Hepatocyte (in vitro differentiated cells): ENCODE data around the gene NUSAP1. TPM values are rescaled to one million over a fixed set of nuclear protein-coding genes. Genes with fewer than 3 reads are reported as not detected.

Experiments
- DNase-seq: peaks from one replicate; pipeline ENCODE4 v3.0.0-alpha.2; 2016; ENCODE audit warnings: low spot score
- H2AFZ ChIP-seq: fragments of 200-600 bp; sonication (generic); 2 replicates; pipeline ENCODE4 v1.6.0; 2016; ENCODE audit warnings: antibody characterized with exemption, mild to moderate bottlenecking
- H3K27ac ChIP-seq: fragments of 200-600 bp; sonication (generic); 2 replicates; pipeline ENCODE4 v1.5.1; 2016; ENCODE audit warnings: mild to moderate bottlenecking
- H3K27me3 ChIP-seq: fragments of 200-600 bp; sonication (generic); 2 replicates; pipeline ENCODE4 v1.6.1; 2016
- H3K36me3 ChIP-seq: fragments of 200-600 bp; sonication (generic); replicated peaks from 2 replicates; pipeline ENCODE4 v1.5.1; 2016; ENCODE audit warnings: low read depth; ENCODE audit not compliant: insufficient read depth
- H3K4me1 ChIP-seq: fragments of 200-600 bp; sonication (generic); 2 replicates; pipeline ENCODE4 v1.5.1; 2016; ENCODE audit warnings: mild to moderate bottlenecking, moderate library complexity; ENCODE audit not compliant: insufficient read depth
- H3K4me2 ChIP-seq: fragments of 200-600 bp; sonication (generic); 2 replicates; pipeline ENCODE4 v1.6.0; 2016
- H3K4me3 ChIP-seq: fragments of 200-600 bp; sonication (generic); 2 replicates; pipeline ENCODE4 v1.5.1; 2016; ENCODE audit warnings: mild to moderate bottlenecking
- H3K79me2 ChIP-seq: fragments of 200-600 bp; sonication (generic); 2 replicates; pipeline ENCODE4 v1.6.0; 2017; ENCODE audit warnings: mild to moderate bottlenecking
- H3K9me2 ChIP-seq: fragments of 200-600 bp; sonication (generic); replicated peaks from 2 replicates; pipeline ENCODE4 v1.6.0; 2017; ENCODE audit warnings: mild to moderate bottlenecking; ENCODE audit not compliant: insufficient read depth
- H3K9me3 ChIP-seq: fragments of 200-600 bp; sonication (generic); 2 replicates; pipeline ENCODE4 v1.5.1; 2016; ENCODE audit warnings: low read depth, mild to moderate bottlenecking
- H4K20me1 ChIP-seq: fragments of 200-600 bp; sonication (generic); 2 replicates; pipeline ENCODE4 v1.6.0; 2016; ENCODE audit warnings: mild to moderate bottlenecking; ENCODE audit not compliant: insufficient read depth, poor library complexity, severe bottlenecking
- CTCF ChIP-seq: fragments of 200-600 bp; sonication (generic); IDR thresholded peaks from 2 replicates; pipeline ENCODE4 v1.5.1; 2016; ENCODE audit warnings: antibody characterized with exemption, mild to moderate bottlenecking; ENCODE audit not compliant: poor library complexity
- EZH2 ChIP-seq: fragments of 200-600 bp; sonication (generic); IDR thresholded peaks from 2 replicates; pipeline ENCODE4 v1.6.1; 2016; ENCODE audit warnings: antibody characterized with exemption, mild to moderate bottlenecking, borderline replicate concordance
- EZH2phosphoT487 ChIP-seq: fragments of 200-600 bp; sonication (generic); IDR thresholded peaks from one replicate; pipeline ENCODE4 v1.6.1; 2018; ENCODE audit warnings: antibody characterized with exemption, mild to moderate bottlenecking, low read depth, moderate library complexity; ENCODE audit not compliant: unreplicated experiment, severe bottlenecking
- WGBS: methylation state at CpG from one replicate; pipeline ENCODE4 v1.1.6; 2016; ENCODE audit warnings: low lambda C conversion rate; ENCODE audit errors: missing lambda C conversion rate; 5-methylcytosine and 5-hydroxymethylcytosine counted together
- polyA plus RNA-seq: library from polyadenylated mRNA; unstranded; fragments of >200 nt; fragmentation: Nextera tagmentation; extraction: Ambion mirVana; gene quantifications from 2 replicates; pipeline ENCODE4 v1.2.1, GENCODE V29; 2016
- total RNA-seq: library from RNA; depleted of rRNA; stranded (reverse); fragments of >200 nt; gene quantifications from 2 replicates; pipeline ENCODE4 v1.2.3, GENCODE V29; 2014

The NUSAP1 gene
- total and polyA plus RNA-seq, 2 experiments from 2014 or later = 26.6 to 29.2 TPM

DNA sequence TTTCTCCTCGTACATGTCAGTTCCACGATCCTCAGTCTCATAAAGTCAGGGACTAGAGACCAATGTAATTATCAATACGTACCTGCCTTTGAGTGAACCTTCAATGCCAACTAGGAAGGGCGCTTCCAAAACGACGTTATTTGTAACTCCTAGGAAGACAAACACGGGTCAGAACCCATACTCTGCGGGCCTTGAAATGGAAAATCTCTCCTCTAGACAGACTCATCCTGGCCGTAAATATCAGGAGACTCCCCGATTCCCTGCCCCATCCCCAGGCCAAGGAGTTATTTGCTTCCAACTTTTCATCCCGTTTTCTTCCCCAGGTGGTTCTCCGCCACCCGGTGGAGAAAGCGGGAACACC is 868 bp upstream of the NUSAP1 start:
- no peaks in the 10 kb centered on the region for H3K36me3 ChIP-seq
- peak overlapping the region; percentile 39 for H3K27ac ChIP-seq
- peak overlapping the region; percentile 51 for H3K4me3 ChIP-seq
- H3K4me2 ChIP-seq = peak overlapping the region; percentile 72
- peak overlapping the region; percentile 62 for H2AFZ ChIP-seq
- H3K9me3 ChIP-seq = no peaks in the 10 kb centered on the region
- peak; percentile 84 for DNase-seq
- H3K4me1 ChIP-seq = no peaks in the 10 kb centered on the region
- no peaks in the 10 kb centered on the region for H3K27me3 ChIP-seq
- WGBS = 2% methylated on average over 14 of the region's 14 CpGs
- TF ChIP-seq EZH2phosphoT487 = no peak
- no peak for TF ChIP-seq EZH2
- no peak for TF ChIP-seq CTCF
- H3K9me2 ChIP-seq = no peaks in the 10 kb centered on the region
- no peaks in the 10 kb centered on the region for H4K20me1 ChIP-seq
- H3K79me2 ChIP-seq = peaks cover 29% of the 10 kb centered on the region

DNA sequence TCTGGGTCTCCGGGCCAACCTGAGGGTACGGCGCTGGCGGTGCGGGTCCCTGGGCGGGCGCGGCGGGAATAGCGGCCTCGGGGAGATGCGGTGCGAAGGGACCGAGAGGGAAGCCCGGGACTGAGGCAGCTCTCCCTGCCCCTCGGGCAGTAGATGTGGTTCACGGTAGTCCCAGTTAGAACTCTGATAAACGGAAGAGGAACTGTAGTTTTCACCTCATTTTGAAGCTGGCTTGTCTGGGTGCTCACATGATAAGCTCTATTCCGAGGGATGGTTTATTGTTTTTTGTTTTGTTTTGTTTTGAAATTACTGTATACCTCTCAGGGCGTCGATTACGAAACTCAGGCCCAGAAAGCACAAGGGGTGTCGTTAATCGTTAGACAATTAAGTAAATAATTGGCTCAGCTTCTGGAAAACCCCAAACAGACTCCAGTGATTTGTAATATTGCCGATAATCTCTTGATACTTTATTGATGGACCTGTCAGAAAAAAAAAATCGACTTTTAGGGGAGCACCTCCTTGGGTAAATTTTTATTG is 413 bp downstream of the NUSAP1 start:
- peak; percentile 24 for DNase-seq

DNA sequence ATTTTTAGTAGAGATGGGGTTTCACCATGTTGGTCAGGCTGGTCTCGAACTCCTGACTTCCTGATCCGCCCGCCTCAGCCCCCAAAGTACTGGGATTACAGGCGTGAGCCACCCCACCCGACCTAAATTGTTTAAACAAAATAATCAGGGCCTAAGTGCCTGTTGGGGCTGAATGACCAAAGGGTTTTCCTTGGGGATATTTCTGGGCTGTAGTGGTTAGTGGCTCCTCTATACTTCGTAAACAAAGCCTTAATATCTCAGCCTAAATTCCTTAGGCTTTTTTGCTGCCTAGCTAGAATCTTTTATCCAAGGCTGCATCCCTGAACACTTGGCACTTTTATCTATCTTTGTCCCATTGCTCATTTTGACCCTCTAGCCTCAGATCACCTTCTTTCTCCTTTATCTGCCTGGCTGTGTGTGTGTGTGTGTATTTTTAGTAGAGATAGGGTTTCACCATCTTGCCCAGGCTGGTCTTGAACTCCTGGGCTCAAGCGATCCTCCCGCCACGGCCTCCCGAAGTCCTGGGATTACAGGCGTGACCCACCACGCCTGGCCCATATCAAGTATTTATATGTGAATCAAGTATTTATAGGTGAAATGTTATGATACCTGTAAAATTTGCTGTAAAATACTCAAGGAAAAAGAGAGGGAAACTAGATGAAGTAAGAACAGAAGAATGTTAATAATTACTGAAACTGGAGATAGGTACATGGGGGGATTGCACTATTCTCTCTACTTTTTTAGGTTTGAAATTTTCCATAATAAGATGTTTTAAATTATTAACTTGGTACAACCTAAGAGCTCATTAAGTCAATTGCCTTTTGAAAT is 1.8 kb downstream of the NUSAP1 start:
- Histone ChIP-seq H3K4me3 (no peak overlapping the region), H3K4me1 (no peaks in the 10 kb centered on the region), H3K9me2 (no peaks in the 10 kb centered on the region), H3K27ac (no peak overlapping the region), H3K4me2 (peak overlapping the region; percentile 69), H3K36me3 (no peaks in the 10 kb centered on the region), H3K27me3 (no peaks in the 10 kb centered on the region), H4K20me1 (no peaks in the 10 kb centered on the region), H3K9me3 (no peaks in the 10 kb centered on the region), H2AFZ (no peak overlapping the region), H3K79me2 (peaks cover 55% of the 10 kb centered on the region)
- no peak for TF ChIP-seq EZH2phosphoT487
- TF ChIP-seq CTCF = no peak
- TF ChIP-seq EZH2 = no peak
- 86% methylated on average over 12 of the region's 12 CpGs for WGBS
- DNase-seq = no peak

More for the DNA sequence above, 413 bp downstream of the NUSAP1 start:
- TF ChIP-seq EZH2phosphoT487 = no peak
- no peak for TF ChIP-seq EZH2
- no peak for TF ChIP-seq CTCF
- Histone ChIP-seq H3K4me1 (no peaks in the 10 kb centered on the region), H3K9me2 (no peaks in the 10 kb centered on the region), H3K4me2 (peak overlapping the region; percentile 69), H3K4me3 (peak overlapping the region; percentile 35), H3K36me3 (no peaks in the 10 kb centered on the region), H3K9me3 (no peaks in the 10 kb centered on the region), H3K27ac (peak overlapping the region; percentile 3), H4K20me1 (no peaks in the 10 kb centered on the region), H3K79me2 (peaks cover 41% of the 10 kb centered on the region), H2AFZ (peak overlapping the region; percentile 33), H3K27me3 (no peaks in the 10 kb centered on the region)
- WGBS = under 1% methylated on average over 19 of the region's 26 CpGs
